ENCODE measurements around the gene TTBK2.

Gene TTBK2

DNA sequence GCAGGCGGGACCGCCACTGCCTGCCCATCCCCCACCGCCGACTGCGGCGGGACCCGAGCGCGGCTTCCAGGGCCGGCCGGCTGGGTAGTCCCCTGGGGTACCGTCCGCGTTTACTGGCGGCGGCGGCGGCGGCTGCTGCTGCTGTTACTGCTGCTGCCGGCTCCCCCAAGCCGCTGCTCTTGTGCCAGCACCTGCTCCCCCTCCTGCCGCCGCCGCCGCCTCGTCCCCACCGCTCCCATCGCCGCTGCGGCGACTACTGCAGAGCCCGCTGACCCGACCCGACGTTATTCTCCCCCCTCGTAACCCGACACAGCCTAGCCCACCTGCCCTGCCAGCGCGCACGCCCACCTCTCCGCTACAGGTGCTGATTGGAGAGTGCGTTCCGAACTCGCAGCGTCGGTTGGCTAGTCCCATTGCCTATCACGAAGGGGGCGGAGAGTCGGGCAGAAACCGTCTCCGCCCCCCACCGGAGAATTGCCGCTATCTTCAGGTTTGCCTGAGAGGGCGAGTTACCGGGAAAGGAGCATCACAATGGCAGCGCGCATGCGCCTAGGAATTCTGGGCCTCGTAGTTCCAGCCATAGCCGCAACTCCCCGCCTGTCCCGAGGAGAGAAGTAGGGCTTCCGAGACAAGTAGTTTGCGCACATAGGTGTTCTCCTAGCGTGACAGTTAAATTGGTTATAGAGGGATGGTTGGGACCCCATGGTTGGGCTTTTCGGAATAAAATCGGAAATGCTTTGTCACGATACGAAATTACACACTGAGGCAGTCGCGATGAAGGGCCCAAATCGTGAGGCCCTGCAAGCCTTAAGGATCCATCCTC lies at the start of gene TTBK2 (continued):
- TF ChIP-seq ZNF214 (tag by site-specific recombination; IDR thresholded peaks at IDR 0.05; ENCODE audit: borderline replicate concordance) = no peak
- no peak for TF ChIP-seq MYNN (tag by site-specific recombination; IDR thresholded peaks at IDR 0.05; ENCODE audit: borderline replicate concordance)
- no peak for TF ChIP-seq ZNF426 (tag by site-specific recombination; IDR thresholded peaks at IDR 0.05)
- TF ChIP-seq ZNF677 (tag by site-specific recombination; IDR thresholded peaks at IDR 0.05) = no peak
- TF ChIP-seq, protein P1, sequence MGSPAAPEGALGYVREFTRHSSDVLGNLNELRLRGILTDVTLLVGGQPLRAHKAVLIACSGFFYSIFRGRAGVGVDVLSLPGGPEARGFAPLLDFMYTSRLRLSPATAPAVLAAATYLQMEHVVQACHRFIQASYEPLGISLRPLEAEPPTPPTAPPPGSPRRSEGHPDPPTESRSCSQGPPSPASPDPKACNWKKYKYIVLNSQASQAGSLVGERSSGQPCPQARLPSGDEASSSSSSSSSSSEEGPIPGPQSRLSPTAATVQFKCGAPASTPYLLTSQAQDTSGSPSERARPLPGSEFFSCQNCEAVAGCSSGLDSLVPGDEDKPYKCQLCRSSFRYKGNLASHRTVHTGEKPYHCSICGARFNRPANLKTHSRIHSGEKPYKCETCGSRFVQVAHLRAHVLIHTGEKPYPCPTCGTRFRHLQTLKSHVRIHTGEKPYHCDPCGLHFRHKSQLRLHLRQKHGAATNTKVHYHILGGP (tag by site-specific recombination; IDR thresholded peaks at IDR 0.05) = no peak
- TF ChIP-seq ZSCAN16 (tag by site-specific recombination; IDR thresholded peaks at IDR 0.05) = no peak
- TF ChIP-seq ZNF335 (tag by site-specific recombination; conservative IDR thresholded peaks at IDR 0.05) = peak; percentile 98
- TF ChIP-seq TRIM28 (IDR thresholded peaks at IDR 0.05; ENCODE audit: borderline replicate concordance, low read length) = no peak
- TF ChIP-seq ZNF664 (tag by site-specific recombination; IDR thresholded peaks at IDR 0.05) = no peak
- TF ChIP-seq ZXDB (tag by site-specific recombination; IDR thresholded peaks at IDR 0.05) = peak; percentile 41; the same call in 1 of the 2 replicates
- no peak for TF ChIP-seq YY2 (tag by site-specific recombination; IDR thresholded peaks at IDR 0.05)
- TF ChIP-seq ZFP3 (tag by site-specific recombination; IDR thresholded peaks at IDR 0.05; ENCODE audit: low read depth) = no peak
- peak; percentile 84 for TF ChIP-seq EGR2 (tag by site-specific recombination; IDR thresholded peaks at IDR 0.05; ENCODE audit: low read depth)
- no peak for TF ChIP-seq ZNF660 (tag by site-specific recombination; IDR thresholded peaks at IDR 0.05)
- TF ChIP-seq GLI4 (tag by site-specific recombination; IDR thresholded peaks at IDR 0.05) = no peak
- no peak for TF ChIP-seq ZNF473 (tag by site-specific recombination; IDR thresholded peaks at IDR 0.05)
- no peak for TF ChIP-seq ZNF157 (tag by site-specific recombination; IDR thresholded peaks at IDR 0.05)
- no peak for TF ChIP-seq ZNF658 (tag by site-specific recombination; IDR thresholded peaks at IDR 0.05)
- TF ChIP-seq, protein P2, sequence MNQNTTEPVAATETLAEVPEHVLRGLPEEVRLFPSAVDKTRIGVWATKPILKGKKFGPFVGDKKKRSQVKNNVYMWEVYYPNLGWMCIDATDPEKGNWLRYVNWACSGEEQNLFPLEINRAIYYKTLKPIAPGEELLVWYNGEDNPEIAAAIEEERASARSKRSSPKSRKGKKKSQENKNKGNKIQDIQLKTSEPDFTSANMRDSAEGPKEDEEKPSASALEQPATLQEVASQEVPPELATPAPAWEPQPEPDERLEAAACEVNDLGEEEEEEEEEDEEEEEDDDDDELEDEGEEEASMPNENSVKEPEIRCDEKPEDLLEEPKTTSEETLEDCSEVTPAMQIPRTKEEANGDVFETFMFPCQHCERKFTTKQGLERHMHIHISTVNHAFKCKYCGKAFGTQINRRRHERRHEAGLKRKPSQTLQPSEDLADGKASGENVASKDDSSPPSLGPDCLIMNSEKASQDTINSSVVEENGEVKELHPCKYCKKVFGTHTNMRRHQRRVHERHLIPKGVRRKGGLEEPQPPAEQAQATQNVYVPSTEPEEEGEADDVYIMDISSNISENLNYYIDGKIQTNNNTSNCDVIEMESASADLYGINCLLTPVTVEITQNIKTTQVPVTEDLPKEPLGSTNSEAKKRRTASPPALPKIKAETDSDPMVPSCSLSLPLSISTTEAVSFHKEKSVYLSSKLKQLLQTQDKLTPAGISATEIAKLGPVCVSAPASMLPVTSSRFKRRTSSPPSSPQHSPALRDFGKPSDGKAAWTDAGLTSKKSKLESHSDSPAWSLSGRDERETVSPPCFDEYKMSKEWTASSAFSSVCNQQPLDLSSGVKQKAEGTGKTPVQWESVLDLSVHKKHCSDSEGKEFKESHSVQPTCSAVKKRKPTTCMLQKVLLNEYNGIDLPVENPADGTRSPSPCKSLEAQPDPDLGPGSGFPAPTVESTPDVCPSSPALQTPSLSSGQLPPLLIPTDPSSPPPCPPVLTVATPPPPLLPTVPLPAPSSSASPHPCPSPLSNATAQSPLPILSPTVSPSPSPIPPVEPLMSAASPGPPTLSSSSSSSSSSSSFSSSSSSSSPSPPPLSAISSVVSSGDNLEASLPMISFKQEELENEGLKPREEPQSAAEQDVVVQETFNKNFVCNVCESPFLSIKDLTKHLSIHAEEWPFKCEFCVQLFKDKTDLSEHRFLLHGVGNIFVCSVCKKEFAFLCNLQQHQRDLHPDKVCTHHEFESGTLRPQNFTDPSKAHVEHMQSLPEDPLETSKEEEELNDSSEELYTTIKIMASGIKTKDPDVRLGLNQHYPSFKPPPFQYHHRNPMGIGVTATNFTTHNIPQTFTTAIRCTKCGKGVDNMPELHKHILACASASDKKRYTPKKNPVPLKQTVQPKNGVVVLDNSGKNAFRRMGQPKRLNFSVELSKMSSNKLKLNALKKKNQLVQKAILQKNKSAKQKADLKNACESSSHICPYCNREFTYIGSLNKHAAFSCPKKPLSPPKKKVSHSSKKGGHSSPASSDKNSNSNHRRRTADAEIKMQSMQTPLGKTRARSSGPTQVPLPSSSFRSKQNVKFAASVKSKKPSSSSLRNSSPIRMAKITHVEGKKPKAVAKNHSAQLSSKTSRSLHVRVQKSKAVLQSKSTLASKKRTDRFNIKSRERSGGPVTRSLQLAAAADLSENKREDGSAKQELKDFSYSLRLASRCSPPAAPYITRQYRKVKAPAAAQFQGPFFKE (tag by site-specific recombination; IDR thresholded peaks at IDR 0.05; ENCODE audit: borderline replicate concordance) = no peak
- no peak for TF ChIP-seq ZNF266 (tag by site-specific recombination; IDR thresholded peaks at IDR 0.05; ENCODE audit: low read depth)
- peak; percentile 84 for TF ChIP-seq ZBTB17 (tag by site-specific recombination; IDR thresholded peaks at IDR 0.05)
- no peak for TF ChIP-seq ZBTB1 (tag by site-specific recombination; IDR thresholded peaks at IDR 0.05)
- TF ChIP-seq, protein P3, sequence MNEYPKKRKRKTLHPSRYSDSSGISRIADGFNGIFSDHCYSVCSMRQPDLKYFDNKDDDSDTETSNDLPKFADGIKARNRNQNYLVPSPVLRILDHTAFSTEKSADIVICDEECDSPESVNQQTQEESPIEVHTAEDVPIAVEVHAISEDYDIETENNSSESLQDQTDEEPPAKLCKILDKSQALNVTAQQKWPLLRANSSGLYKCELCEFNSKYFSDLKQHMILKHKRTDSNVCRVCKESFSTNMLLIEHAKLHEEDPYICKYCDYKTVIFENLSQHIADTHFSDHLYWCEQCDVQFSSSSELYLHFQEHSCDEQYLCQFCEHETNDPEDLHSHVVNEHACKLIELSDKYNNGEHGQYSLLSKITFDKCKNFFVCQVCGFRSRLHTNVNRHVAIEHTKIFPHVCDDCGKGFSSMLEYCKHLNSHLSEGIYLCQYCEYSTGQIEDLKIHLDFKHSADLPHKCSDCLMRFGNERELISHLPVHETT (tag by site-specific recombination; IDR thresholded peaks at IDR 0.05) = no peak
- TF ChIP-seq KLF7 (tag by site-specific recombination; IDR thresholded peaks at IDR 0.05; ENCODE audit: borderline replicate concordance) = no peak
- TF ChIP-seq ZNF776 (tag by site-specific recombination; IDR thresholded peaks at IDR 0.05; ENCODE audit: borderline replicate concordance) = no peak
- TF ChIP-seq ZNF24 (tag by site-specific recombination; IDR thresholded peaks at IDR 0.05) = no peak
- TF ChIP-seq ZNF626 (tag by site-specific recombination; IDR thresholded peaks at IDR 0.05) = no peak
- peak; percentile 41; the same call in 1 of the 2 replicates for TF ChIP-seq ZBTB20 (tag by site-specific recombination; IDR thresholded peaks at IDR 0.05)
- no peak for TF ChIP-seq ZBTB8A (tag by site-specific recombination; IDR thresholded peaks at IDR 0.05)
- TF ChIP-seq ZNF530 (tag by site-specific recombination; IDR thresholded peaks at IDR 0.05; ENCODE audit: low read depth) = no peak
- no peak for TF ChIP-seq ZNF292 (tag by site-specific recombination; IDR thresholded peaks at IDR 0.05; ENCODE audit: borderline replicate concordance, low read depth)
- no peak for TF ChIP-seq ZNF37A (tag by site-specific recombination; IDR thresholded peaks at IDR 0.05)
- no peak for TF ChIP-seq ZIC2 (tag by site-specific recombination; IDR thresholded peaks at IDR 0.05)
- TF ChIP-seq ZNF239 (tag by site-specific recombination; IDR thresholded peaks at IDR 0.05) = no peak

Measured in HEK293 (cell line).